H9 (cell line): ENCODE measurements around the gene CCDC93. TPM values are rescaled to one million over a fixed set of nuclear protein-coding genes. Genes with fewer than 3 reads are reported as not detected.

ENCODE experiments used
- DNase-seq: peaks from one replicate; pipeline ENCODE4 v3.0.0-alpha.2; 2017
- H2AFZ ChIP-seq: one replicate; pipeline ENCODE4 v1.6.1; 2013; ENCODE audit warnings: mild to moderate bottlenecking, low read length, control low read depth, moderate library complexity
- H2AK5ac ChIP-seq: 2 replicates; pipeline ENCODE4 v1.6.1; 2013; ENCODE audit warnings: low read length, control low read depth, mixed read lengths; ENCODE audit not compliant: insufficient read length
- H2BK120ac ChIP-seq: one replicate; pipeline ENCODE4 v1.6.1; 2013; ENCODE audit warnings: low read depth, mild to moderate bottlenecking, low read length, control low read depth, inconsistent platforms; ENCODE audit not compliant: poor library complexity, severe bottlenecking
- H2BK12ac ChIP-seq: 2 replicates; pipeline ENCODE4 v1.6.1; 2013; ENCODE audit warnings: low read length, control low read depth, mixed read lengths, low read depth; ENCODE audit not compliant: insufficient read length
- H2BK15ac ChIP-seq: 2 replicates; pipeline ENCODE4 v1.6.1; 2013; ENCODE audit warnings: low read depth, low read length, control low read depth
- H2BK20ac ChIP-seq: one replicate; pipeline ENCODE4 v1.6.1; 2013; ENCODE audit warnings: low read depth, mild to moderate bottlenecking, low read length, control low read depth, inconsistent platforms; ENCODE audit not compliant: poor library complexity, severe bottlenecking
- H2BK5ac ChIP-seq: 2 replicates; pipeline ENCODE4 v1.6.1; 2013; ENCODE audit warnings: low read length, control low read depth, mixed read lengths; ENCODE audit not compliant: insufficient read length
- H3K14ac ChIP-seq: 2 replicates; pipeline ENCODE4 v1.6.1; 2013; ENCODE audit warnings: low read length, control low read depth; ENCODE audit not compliant: insufficient read depth
- H3K18ac ChIP-seq: 2 replicates; pipeline ENCODE4 v1.6.1; 2013; ENCODE audit warnings: low read depth, mild to moderate bottlenecking, mixed read lengths, low read length, control low read depth; ENCODE audit not compliant: insufficient read length
- H3K23ac ChIP-seq: 2 replicates; pipeline ENCODE4 v1.6.1; 2013; ENCODE audit warnings: low read length, control low read depth, mixed read lengths, low read depth; ENCODE audit not compliant: insufficient read length
- H3K23me2 ChIP-seq: 2 replicates; pipeline ENCODE4 v1.6.1; 2013; ENCODE audit warnings: low read depth, mild to moderate bottlenecking, mixed read lengths, low read length, control low read depth; ENCODE audit not compliant: insufficient read length, poor library complexity, severe bottlenecking
- H3K27ac ChIP-seq: 2 replicates; pipeline ENCODE4 v1.5.1; 2013; ENCODE audit warnings: low read length, control low read depth, mixed read lengths, low read depth; ENCODE audit not compliant: insufficient read length
- H3K27me3 ChIP-seq: 2 replicates; pipeline ENCODE4 v1.6.1; 2013; ENCODE audit warnings: low read length, control low read depth, inconsistent platforms; ENCODE audit not compliant: insufficient read depth
- H3K4ac ChIP-seq: 2 replicates; pipeline ENCODE4 v1.6.1; 2013; ENCODE audit warnings: low read depth, mild to moderate bottlenecking, control low read depth, inconsistent platforms, low read length, moderate library complexity
- H3K4me1 ChIP-seq: 2 replicates; pipeline ENCODE4 v1.6.1; 2013; ENCODE audit warnings: low read length, control low read depth, inconsistent platforms; ENCODE audit not compliant: insufficient read depth
- H3K4me2 ChIP-seq: 2 replicates; pipeline ENCODE4 v1.6.1; 2013; ENCODE audit warnings: low read length, control low read depth, mixed read lengths; ENCODE audit not compliant: insufficient read length, insufficient read depth
- H3K56ac ChIP-seq: 2 replicates; pipeline ENCODE4 v1.6.1; 2013; ENCODE audit warnings: low read depth, mild to moderate bottlenecking, mixed read lengths, low read length, control low read depth; ENCODE audit not compliant: insufficient read length
- H3K79me1 ChIP-seq: 2 replicates; pipeline ENCODE4 v1.6.1; 2013; ENCODE audit warnings: low read depth, mild to moderate bottlenecking, moderate library complexity, low read length, control low read depth, inconsistent platforms; ENCODE audit not compliant: insufficient read depth, poor library complexity, severe bottlenecking
- H3K79me2 ChIP-seq: 2 replicates; pipeline ENCODE4 v1.6.1; 2013; ENCODE audit warnings: low read length, control low read depth, inconsistent platforms; ENCODE audit not compliant: insufficient read depth
- H3K9ac ChIP-seq: 2 replicates; pipeline ENCODE4 v1.6.1; 2013; ENCODE audit warnings: low read length, control low read depth, mixed read lengths; ENCODE audit not compliant: insufficient read length; ENCODE audit errors: extremely low read depth
- H3K9me3 ChIP-seq: one replicate; pipeline ENCODE4 v1.6.1; 2013; ENCODE audit warnings: low read depth, low read length, inconsistent platforms; ENCODE audit not compliant: control insufficient read depth
- H3T11ph ChIP-seq: one replicate; pipeline ENCODE4 v1.6.1; 2013; ENCODE audit warnings: mild to moderate bottlenecking, low read length, control low read depth, inconsistent platforms
- H4K20me1 ChIP-seq: one replicate; pipeline ENCODE4 v1.6.1; 2013; ENCODE audit not compliant: control insufficient read depth, insufficient read length, insufficient read depth
- H4K5ac ChIP-seq: 2 replicates; pipeline ENCODE4 v1.6.1; 2013; ENCODE audit warnings: low read depth, mild to moderate bottlenecking, mixed read lengths, low read length, control low read depth; ENCODE audit not compliant: insufficient read length
- H4K8ac ChIP-seq: replicated peaks from 2 replicates; pipeline ENCODE4 v1.6.1; 2013; ENCODE audit warnings: low read length, control low read depth, mixed read lengths, low read depth; ENCODE audit not compliant: insufficient read length
- H4K91ac ChIP-seq: 2 replicates; pipeline ENCODE4 v1.6.1; 2013; ENCODE audit warnings: low read depth, mild to moderate bottlenecking, moderate library complexity, mixed read lengths, low read length, control low read depth; ENCODE audit not compliant: insufficient read length
- H3K27ac Mint-ChIP-seq, 3 experiments: 2 replicates in 2 of 3; 3 replicates in 1 of 3; pipeline ENCODE4 v1.8.0; 2020 to 2021; ENCODE audit warnings: mixed read lengths in 3 of 3, mild to moderate bottlenecking in 1 of 3, moderate library complexity in 1 of 3
- H3K27me3 Mint-ChIP-seq: 2 replicates; pipeline ENCODE4 v1.8.0; 2021; ENCODE audit warnings: low read depth, mild to moderate bottlenecking, moderate library complexity, mixed read lengths
- H3K36me3 Mint-ChIP-seq, 3 experiments: 2 replicates in 2 of 3; 3 replicates in 1 of 3; pipeline ENCODE4 v1.8.0; 2020 to 2021; ENCODE audit warnings: low read depth in 3 of 3, mixed read lengths in 3 of 3; ENCODE audit not compliant: insufficient read depth in 1 of 3
- H3K4me1 Mint-ChIP-seq, 2 experiments: 2 replicates each; pipeline ENCODE4 v1.8.0; 2020; ENCODE audit warnings: mixed read lengths in 2 of 2
- H3K4me3 Mint-ChIP-seq, 2 experiments: 2 replicates in 1 of 2; 3 replicates in 1 of 2; pipeline ENCODE4 v1.8.0; 2020 to 2021; ENCODE audit warnings: mild to moderate bottlenecking in 2 of 2, mixed read lengths in 2 of 2, moderate library complexity in 1 of 2
- H3K9me3 Mint-ChIP-seq, 2 experiments: 2 replicates in 1 of 2; 3 replicates in 1 of 2; pipeline ENCODE4 v1.8.0; 2020; ENCODE audit warnings: mild to moderate bottlenecking in 2 of 2, mixed read lengths in 2 of 2, moderate library complexity in 1 of 2
- WGBS: extraction: QIAGEN DNeasy Blood & Tissue Kit; methylation state at CpG from one replicate; pipeline ENCODE4 v1.1.7; 2013; ENCODE audit warnings: missing lambda C conversion rate, low lambda C conversion rate, mixed read lengths; ENCODE audit not compliant: insufficient read length; ENCODE audit errors: extremely low coverage; 5-methylcytosine and 5-hydroxymethylcytosine counted together
- total RNA-seq: library from RNA; stranded (reverse); gene quantifications from 2 replicates; pipeline ENCODE4 v1.2.1, GENCODE V29; 2021
- TF ChIP-seq, protein P1 (sequence below): fragments of 200-600 bp; sonication (generic); conservative IDR thresholded peaks from 3 replicates; pipeline ENCODE4 v1.8.0; 2021; ENCODE audit warnings: antibody characterized with exemption, mild to moderate bottlenecking

Gene CCDC93
- total RNA-seq, 1 experiment from 2014 or later: 16.4 TPM

DNA sequence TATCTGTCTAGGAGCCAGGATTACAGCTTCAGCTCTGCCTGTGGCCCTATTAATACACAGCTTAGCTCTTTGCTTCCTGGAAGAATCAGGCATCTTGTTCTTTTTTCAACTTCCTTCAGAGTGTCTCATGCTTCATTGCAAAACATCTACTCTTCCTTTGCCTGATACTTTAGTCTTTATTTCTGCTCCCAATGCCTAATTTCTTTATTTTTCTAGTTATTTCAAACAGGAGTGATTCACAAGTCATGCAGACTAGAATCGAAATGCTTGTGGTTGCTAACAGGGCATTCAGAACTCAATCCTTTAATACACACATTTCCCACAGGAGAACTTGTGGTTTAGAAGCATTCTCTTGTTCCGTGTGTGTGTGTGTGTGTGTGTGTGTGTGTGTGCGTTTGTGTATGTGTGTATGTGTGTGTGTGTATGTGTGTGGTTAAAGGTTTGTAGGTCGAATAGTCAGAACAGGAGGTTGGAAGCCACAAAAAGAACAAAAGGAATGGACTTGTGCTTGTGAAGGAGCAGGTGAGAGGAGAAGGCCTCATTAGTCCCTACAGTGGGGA, 46.1 kb upstream of the CCDC93 start:
- H3K23me2 ChIP-seq: no peaks in the 10 kb centered on the region
- Mint-ChIP-seq H3K9me3 (no peaks in the 10 kb centered on the region), H3K4me3 (no peak overlapping the region), H3K4me1 (peaks cover 2 to 6% of the 10 kb centered on the region in 2 experiments), H3K36me3 (no peaks in the 10 kb centered on the region), H3K27ac (no peak overlapping the region; a peak in 1 of 7 replicates), H3K27me3 (no peaks in the 10 kb centered on the region)
- WGBS: no CpG with 5 or more reads among the region's 4 CpGs
- no peak overlapping the region for H2AK5ac ChIP-seq
- TF ChIP-seq, protein P1, sequence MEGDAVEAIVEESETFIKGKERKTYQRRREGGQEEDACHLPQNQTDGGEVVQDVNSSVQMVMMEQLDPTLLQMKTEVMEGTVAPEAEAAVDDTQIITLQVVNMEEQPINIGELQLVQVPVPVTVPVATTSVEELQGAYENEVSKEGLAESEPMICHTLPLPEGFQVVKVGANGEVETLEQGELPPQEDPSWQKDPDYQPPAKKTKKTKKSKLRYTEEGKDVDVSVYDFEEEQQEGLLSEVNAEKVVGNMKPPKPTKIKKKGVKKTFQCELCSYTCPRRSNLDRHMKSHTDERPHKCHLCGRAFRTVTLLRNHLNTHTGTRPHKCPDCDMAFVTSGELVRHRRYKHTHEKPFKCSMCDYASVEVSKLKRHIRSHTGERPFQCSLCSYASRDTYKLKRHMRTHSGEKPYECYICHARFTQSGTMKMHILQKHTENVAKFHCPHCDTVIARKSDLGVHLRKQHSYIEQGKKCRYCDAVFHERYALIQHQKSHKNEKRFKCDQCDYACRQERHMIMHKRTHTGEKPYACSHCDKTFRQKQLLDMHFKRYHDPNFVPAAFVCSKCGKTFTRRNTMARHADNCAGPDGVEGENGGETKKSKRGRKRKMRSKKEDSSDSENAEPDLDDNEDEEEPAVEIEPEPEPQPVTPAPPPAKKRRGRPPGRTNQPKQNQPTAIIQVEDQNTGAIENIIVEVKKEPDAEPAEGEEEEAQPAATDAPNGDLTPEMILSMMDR: no peak
- H4K8ac ChIP-seq: no peak overlapping the region
- H3K14ac ChIP-seq: no peak overlapping the region
- no peak overlapping the region for H3K23ac ChIP-seq
- no peak overlapping the region for H2AFZ ChIP-seq
- H4K91ac ChIP-seq: no peak overlapping the region
- no peak overlapping the region for H3K18ac ChIP-seq
- H2BK5ac ChIP-seq: no peak overlapping the region
- no peak overlapping the region for H2BK12ac ChIP-seq
- H3K4me2 ChIP-seq: no peak overlapping the region
- H4K5ac ChIP-seq: no peak overlapping the region
- no peak overlapping the region for H3T11ph ChIP-seq
- H2BK120ac ChIP-seq: no peak overlapping the region
- H3K4ac ChIP-seq: no peak overlapping the region
- H3K9ac ChIP-seq: no peak overlapping the region
- no peak overlapping the region for H2BK20ac ChIP-seq
- H3K27me3 ChIP-seq: no peaks in the 10 kb centered on the region
- H4K20me1 ChIP-seq: no peaks in the 10 kb centered on the region
- DNase-seq: no peak
- H3K79me2 ChIP-seq: no peaks in the 10 kb centered on the region
- no peak overlapping the region for H3K56ac ChIP-seq
- H3K4me1 ChIP-seq: no peaks in the 10 kb centered on the region
- no peaks in the 10 kb centered on the region for H3K9me3 ChIP-seq
- no peak overlapping the region for H2BK15ac ChIP-seq
- H3K27ac ChIP-seq: no peak overlapping the region
- no peaks in the 10 kb centered on the region for H3K79me1 ChIP-seq
